Measurements from ENCODE around the gene ZNF157.

- no peak for TF ChIP-seq CTCF (IDR thresholded peaks at IDR 0.05; ENCODE audit: low read depth, low read length)
- no peak for TF ChIP-seq EZH2phosphoT487 (IDR thresholded peaks at IDR 0.05; ENCODE audit: low read depth)
Observed at GRCh38 chrX:47413179-47413594, 42.8 kb downstream of the ZNF157 start.

Measured in OCI-LY3 (cell line).